GM10266 (cell line): ENCODE measurements around the gene PLXNA3.

Experiments
- DNase-seq: peaks from one replicate; pipeline ENCODE4 v3.0.0; 2012; ENCODE audit errors: extremely low spot score
- CTCF ChIP-seq: IDR thresholded peaks from 2 replicates; pipeline ENCODE4 v1.5.1; 2012; ENCODE audit warnings: mild to moderate bottlenecking, low read depth; ENCODE audit not compliant: control insufficient read depth, insufficient read depth; ENCODE audit errors: missing control alignments

Gene PLXNA3

GRCh38 chrX:154458116-154458953 is at the start of gene PLXNA3:
Gene PLXNA3, plus strand, starts transcription at chrX:154458281. Its CDS starts 1,903 bp downstream, at chrX:154460184.
- TF ChIP-seq CTCF: no peak
- DNase-seq: peak; percentile 84

- DNase-seq: no peak
- no peak for TF ChIP-seq CTCF
Observed at GRCh38 chrX:154408659-154409221, 49.3 kb upstream of the PLXNA3 start.

GRCh38 chrX:154409222-154409871 is 48.7 kb upstream of the PLXNA3 start, which contains the start of gene DNASE1L1:
Gene DNASE1L1, minus strand, starts transcription at chrX:154409254. Its CDS starts 3,686 bp downstream, at chrX:154405568.
- DNase-seq: peak; percentile 75
- TF ChIP-seq CTCF: no peak

- TF ChIP-seq CTCF: no peak
- DNase-seq: peak; percentile 65
Observed at GRCh38 chrX:154411981-154412340, 46.1 kb upstream of the PLXNA3 start.

GRCh38 chrX:154412468-154412867 is 45.6 kb upstream of the PLXNA3 start:
- DNase-seq: no peak
- no peak for TF ChIP-seq CTCF

GRCh38 chrX:154413142-154413541 is 44.9 kb upstream of the PLXNA3 start:
- TF ChIP-seq CTCF: no peak
- DNase-seq: no peak

- DNase-seq: no peak
Observed at GRCh38 chrX:154417157-154417556, 40.9 kb upstream of the PLXNA3 start.

More at GRCh38 chrX:154417157-154417556, 40.9 kb upstream of the PLXNA3 start:
- TF ChIP-seq CTCF: no peak
